HG02840 (cell line): ENCODE results near the gene ZBTB5.
"Not testable (repeated sequence)": the region's sequence is repeated elsewhere in the genome, so short reads cannot be mapped to it uniquely, and the experiment has no call there.

ENCODE experiments used
- ATAC-seq: cut with Tn5 transposase; IDR thresholded peaks from one replicate; pipeline ENCODE4 v1.9.1; 2021; ENCODE audit warnings: mild to moderate bottlenecking, moderate library complexity, moderate number of reproducible peaks; ENCODE audit not compliant: unreplicated experiment, low FRiP score

ZBTB5 gene

GRCh38 chr9:37486616-37487548 lies 21.6 kb upstream of the ZBTB5 start:
- no peak for ATAC-seq

GRCh38 chr9:37486256-37486615 lies 21.0 kb upstream of the ZBTB5 start:
- ATAC-seq, result no peak

- peak; percentile 92 for ATAC-seq
Observed at GRCh38 chr9:37485389-37486255, 20.4 kb upstream of the ZBTB5 start, which contains the start of gene POLR1E. TSS of gene POLR1E (plus strand) at chr9:37485948. CDS start at chr9:37486048, 100 bp downstream.

GRCh38 chr9:37480759-37481158 lies 15.5 kb upstream of the ZBTB5 start:
- ATAC-seq, result no peak

- ATAC-seq, result not testable (repeated sequence)
Observed at GRCh38 chr9:37477987-37478619, 12.9 kb upstream of the ZBTB5 start.

- not testable (repeated sequence) for ATAC-seq
Observed at GRCh38 chr9:37477443-37477842, 12.2 kb upstream of the ZBTB5 start.

- no peak for ATAC-seq
Observed at GRCh38 chr9:37476930-37477329, 11.7 kb upstream of the ZBTB5 start.

GRCh38 chr9:37474438-37474837 lies 9.2 kb upstream of the ZBTB5 start:
- ATAC-seq, result no peak

- ATAC-seq, result not testable (repeated sequence)
Observed at GRCh38 chr9:37473982-37474381, 8.7 kb upstream of the ZBTB5 start.

- ATAC-seq, result no peak
Observed at GRCh38 chr9:37471942-37472684, 6.9 kb upstream of the ZBTB5 start.

GRCh38 chr9:37468620-37469019 lies 3.4 kb upstream of the ZBTB5 start:
- ATAC-seq, result no peak

- ATAC-seq, result not testable (repeated sequence)
Observed at GRCh38 chr9:37467530-37467929, 2.3 kb upstream of the ZBTB5 start.

GRCh38 chr9:37466037-37466709 lies 923 bp upstream of the ZBTB5 start:
- ATAC-seq, result peak; percentile 16

GRCh38 chr9:37464426-37465248 lies 613 bp downstream of the ZBTB5 start:
- peak; percentile 38 for ATAC-seq

GRCh38 chr9:37464006-37464405 lies 1.2 kb downstream of the ZBTB5 start:
- no peak for ATAC-seq

- ATAC-seq, result no peak
Observed at GRCh38 chr9:37456817-37457216, 8.4 kb downstream of the ZBTB5 start.

GRCh38 chr9:37455884-37456647 lies 9.2 kb downstream of the ZBTB5 start:
- no peak for ATAC-seq

- no peak for ATAC-seq
Observed at GRCh38 chr9:37454238-37454637, 11.0 kb downstream of the ZBTB5 start.
